ENCODE measurements around the gene CASTOR2. TPM values are rescaled to one million over a fixed set of nuclear protein-coding genes. Genes with fewer than 3 reads are reported as not detected.

CASTOR2 gene
- total RNA-seq, 1 donor from 2014 or later, result 25.4 TPM

DNA sequence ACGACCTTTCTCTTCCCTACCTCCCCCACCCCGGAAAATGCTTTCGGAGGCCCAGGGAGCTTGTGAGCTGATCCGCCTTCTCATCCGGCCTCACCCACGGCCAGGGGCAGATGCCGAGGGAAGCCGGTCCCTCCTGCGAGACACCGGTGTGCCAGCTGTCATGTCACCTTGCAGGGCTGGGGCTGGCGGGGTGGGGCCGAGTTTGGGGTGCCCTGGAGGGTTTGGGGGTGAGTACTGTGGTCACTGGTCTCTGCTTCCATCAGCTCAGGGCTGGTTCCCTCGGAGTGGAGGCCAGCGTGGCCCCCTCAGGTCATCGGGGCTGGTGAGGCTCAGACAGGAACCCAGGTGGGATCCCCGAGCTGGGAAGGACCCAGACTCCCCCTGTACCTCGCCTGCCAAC is 60.4 kb downstream of the CASTOR2 start:
- no peak for DNase-seq (ENCODE audit: extremely low spot score, unreplicated experiment)
- no peak overlapping the region for H3K27ac Mint-ChIP-seq (ENCODE audit: unreplicated experiment)
- no peaks in the 10 kb centered on the region for H3K9me3 Mint-ChIP-seq (ENCODE audit: unreplicated experiment)
- H3K4me3 Mint-ChIP-seq (ENCODE audit: unreplicated experiment), result no peak overlapping the region
- H3K4me1 Mint-ChIP-seq (ENCODE audit: unreplicated experiment), result no peaks in the 10 kb centered on the region
- TF ChIP-seq CTCF (IDR thresholded peaks at IDR 0.05), result no peak
- peaks cover 13% of the 10 kb centered on the region for H3K36me3 Mint-ChIP-seq (ENCODE audit: unreplicated experiment)
- no peaks in the 10 kb centered on the region for H3K27me3 Mint-ChIP-seq (ENCODE audit: unreplicated experiment)

DNA sequence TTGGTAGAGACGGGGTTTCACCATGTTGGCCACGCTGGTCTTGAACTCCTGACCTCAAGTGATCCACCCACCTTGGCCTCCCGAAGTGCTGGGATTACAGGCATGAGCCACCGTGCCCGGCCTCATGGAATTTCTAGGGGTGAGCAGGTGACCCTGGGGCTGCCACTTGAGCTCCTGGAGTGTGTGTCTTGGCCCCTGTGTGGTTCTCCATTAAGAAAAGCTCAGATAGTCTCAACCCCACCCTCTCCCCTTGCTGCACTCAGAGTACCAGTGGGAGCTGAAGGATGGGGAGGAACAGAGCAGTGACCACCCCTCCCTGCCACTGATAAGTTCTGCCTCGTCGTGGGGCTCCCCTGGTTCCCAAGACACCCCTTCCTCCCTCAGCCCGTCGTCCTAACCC is 63.8 kb downstream of the CASTOR2 start:
- Mint-ChIP-seq H3K36me3 (ENCODE audit: unreplicated experiment) (peaks cover 13% of the 10 kb centered on the region), H3K27ac (ENCODE audit: unreplicated experiment) (no peak overlapping the region), H3K4me1 (ENCODE audit: unreplicated experiment) (no peaks in the 10 kb centered on the region), H3K4me3 (ENCODE audit: unreplicated experiment) (no peak overlapping the region), H3K9me3 (ENCODE audit: unreplicated experiment) (no peaks in the 10 kb centered on the region), H3K27me3 (ENCODE audit: unreplicated experiment) (no peaks in the 10 kb centered on the region)
- no peak for TF ChIP-seq CTCF (IDR thresholded peaks at IDR 0.05)
- DNase-seq (ENCODE audit: extremely low spot score, unreplicated experiment), result no peak

DNA sequence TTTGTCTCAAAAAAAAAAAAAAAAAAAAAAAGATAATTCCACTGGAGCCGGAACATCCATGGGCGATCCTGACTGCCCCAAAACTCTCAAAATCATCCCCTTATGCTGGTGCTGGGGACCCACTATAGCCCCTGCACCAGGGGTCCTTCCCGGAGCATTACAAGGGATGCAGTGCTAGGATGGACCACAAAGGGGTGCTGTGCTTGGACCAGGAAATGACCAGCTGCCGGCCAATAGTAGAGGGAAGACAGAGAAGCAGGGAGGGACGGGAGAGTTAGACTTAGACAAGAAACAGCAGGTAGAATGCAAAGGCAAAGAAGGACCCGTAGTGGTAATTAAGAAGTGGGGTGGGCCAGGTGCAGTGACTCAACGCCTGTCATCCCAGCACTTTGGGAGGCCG is 68.6 kb downstream of the CASTOR2 start:
- H3K27ac Mint-ChIP-seq (ENCODE audit: unreplicated experiment), result no peak overlapping the region
- TF ChIP-seq CTCF (IDR thresholded peaks at IDR 0.05), result peak; percentile 12
- no peaks in the 10 kb centered on the region for H3K27me3 Mint-ChIP-seq (ENCODE audit: unreplicated experiment)

DNA sequence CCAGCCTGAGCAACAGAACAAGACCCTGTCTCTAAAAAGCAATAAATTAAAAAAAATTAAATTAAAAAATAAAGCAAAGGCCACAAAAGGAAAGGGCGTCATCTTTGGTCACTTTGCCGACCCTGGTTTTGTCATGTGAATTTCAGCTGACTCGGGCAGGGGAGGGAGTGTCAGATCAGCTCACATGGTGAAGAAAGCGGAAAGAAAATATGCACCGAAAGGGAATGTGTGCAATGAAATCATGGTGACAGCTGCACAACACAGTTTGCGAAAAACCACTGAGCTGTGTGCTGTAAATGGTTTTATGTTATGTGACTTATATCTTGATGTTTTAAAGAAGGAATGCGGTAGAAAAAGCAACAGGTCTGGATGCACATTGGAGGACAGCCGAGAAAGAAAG is 69.3 kb downstream of the CASTOR2 start:
- Mint-ChIP-seq H3K4me3 (ENCODE audit: unreplicated experiment) (no peak overlapping the region), H3K27me3 (ENCODE audit: unreplicated experiment) (no peaks in the 10 kb centered on the region), H3K36me3 (ENCODE audit: unreplicated experiment) (peaks cover 3% of the 10 kb centered on the region), H3K27ac (ENCODE audit: unreplicated experiment) (no peak overlapping the region), H3K4me1 (ENCODE audit: unreplicated experiment) (no peaks in the 10 kb centered on the region), H3K9me3 (ENCODE audit: unreplicated experiment) (no peaks in the 10 kb centered on the region)
- DNase-seq (ENCODE audit: extremely low spot score, unreplicated experiment), result no peak
- no peak for TF ChIP-seq CTCF (IDR thresholded peaks at IDR 0.05)

More for the DNA sequence above, 68.6 kb downstream of the CASTOR2 start:
- Mint-ChIP-seq H3K4me1 (ENCODE audit: unreplicated experiment) (no peaks in the 10 kb centered on the region), H3K36me3 (ENCODE audit: unreplicated experiment) (peaks cover 3% of the 10 kb centered on the region), H3K4me3 (ENCODE audit: unreplicated experiment) (no peak overlapping the region), H3K9me3 (ENCODE audit: unreplicated experiment) (no peaks in the 10 kb centered on the region)
- DNase-seq (ENCODE audit: extremely low spot score, unreplicated experiment), result no peak

- peaks cover 6% of the 10 kb centered on the region for H3K4me1 Mint-ChIP-seq (ENCODE audit: unreplicated experiment)
- DNase-seq (ENCODE audit: extremely low spot score, unreplicated experiment), result no peak
- no peak overlapping the region for H3K4me3 Mint-ChIP-seq (ENCODE audit: unreplicated experiment)
- no peaks in the 10 kb centered on the region for H3K27me3 Mint-ChIP-seq (ENCODE audit: unreplicated experiment)
- no peak for TF ChIP-seq CTCF (IDR thresholded peaks at IDR 0.05)
- H3K36me3 Mint-ChIP-seq (ENCODE audit: unreplicated experiment), result peaks cover 8% of the 10 kb centered on the region
- no peak overlapping the region for H3K27ac Mint-ChIP-seq (ENCODE audit: unreplicated experiment)
- no peaks in the 10 kb centered on the region for H3K9me3 Mint-ChIP-seq (ENCODE audit: unreplicated experiment)
Observed at GRCh38 chr7:75038508-75038907, 74.0 kb downstream of the CASTOR2 start.
